ENCODE data around the gene MMP21.

DNA sequence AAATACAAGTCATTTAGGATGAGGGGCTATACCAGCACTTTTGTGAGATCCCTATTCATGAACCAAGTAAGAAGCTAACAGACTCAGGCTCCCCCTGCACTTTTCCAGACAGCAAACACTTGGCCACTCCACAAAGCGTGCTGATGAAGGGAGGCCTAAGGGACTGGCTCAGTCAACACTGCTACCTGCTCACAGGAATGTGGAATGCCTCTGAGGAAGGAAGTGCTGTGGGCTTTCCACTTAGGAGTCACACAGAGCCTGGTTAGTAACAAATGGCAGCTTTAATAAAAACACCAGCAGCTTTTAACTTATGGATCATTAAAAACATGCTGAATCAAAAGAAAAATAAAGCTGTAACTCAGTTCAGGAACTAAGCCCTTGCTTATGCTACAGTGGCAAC is 32.4 kb upstream of the MMP21 start:
- TF ChIP-seq POLR2A (IDR thresholded peaks at IDR 0.05; ENCODE audit: low read depth, low read length) (no peak), POLR2AphosphoS5 (IDR thresholded peaks at IDR 0.05; ENCODE audit: low read depth, low read length) (no peak), TAF1 (IDR thresholded peaks at IDR 0.05; ENCODE audit: low read depth, low read length) (no peak), PAX5 (IDR thresholded peaks at IDR 0.05; ENCODE audit: insufficient read depth, low read length, severe bottlenecking) (no peak), SPI1 (IDR thresholded peaks at IDR 0.05; ENCODE audit: low read depth, low read length) (no peak)

Measured in GM12891 (cell line).